Left lung (tissue), 10 donors: ENCODE measurements around the gene FARP1. TPM values are rescaled to one million over a fixed set of nuclear protein-coding genes. Genes with fewer than 3 reads are reported as not detected.
A peak's percentile ranks its signal among the peaks of the same experiment; 100 is the strongest.

ENCODE experiments used
- ATAC-seq: fragments of 200-7000 bp; cut with Tn5 transposase; one replicate; pipeline ENCODE4 v1.9.1; 2020; ENCODE audit warnings: moderate library complexity
- DNase-seq, 4 donors: peaks; one replicate each; pipeline ENCODE4 v3.0.0-alpha.2; 2013 to 2020
- H3K27ac ChIP-seq, 2 donors: fragments of 200-600 bp; sonication (generic) in 1 of 2; one replicate each; pipeline versions ENCODE4 v1.5.0 to v1.8.0; 2020 to 2021
- H3K27me3 ChIP-seq, 2 donors: fragments of 200-600 bp; sonication (generic) in 1 of 2; one replicate each; pipeline versions ENCODE4 v1.5.0 to v1.8.0; 2020 to 2021
- H3K36me3 ChIP-seq, 2 donors: fragments of 200-600 bp; sonication (generic) in 1 of 2; one replicate each; pipeline versions ENCODE4 v1.5.0 to v1.8.0; 2020 to 2021
- H3K4me1 ChIP-seq, 2 donors: fragments of 200-600 bp; one replicate each; pipeline ENCODE4 v1.8.0; 2021
- H3K4me3 ChIP-seq, 2 donors: fragments of 200-600 bp; sonication (generic) in 1 of 2; one replicate each; pipeline versions ENCODE4 v1.5.0 to v1.8.0; 2020 to 2021; ENCODE audit warnings: mild to moderate bottlenecking in 1 of 2
- H3K9me3 ChIP-seq, 2 donors: fragments of 200-600 bp; sonication (generic) in 1 of 2; one replicate each; pipeline versions ENCODE4 v1.5.0 to v1.8.0; 2020 to 2021
- CTCF ChIP-seq, 2 donors: fragments of 200-600 bp; sonication (generic) in 1 of 2; IDR thresholded peaks; one replicate each; pipeline versions ENCODE4 v1.5.0 to v1.8.0; 2021; ENCODE audit warnings: antibody characterized with exemption in 2 of 2
- intact Hi-C, 2 donors: fragments of 100-400 bp; cut with DNase I; formaldehyde crosslinking; loops; one replicate each; pipeline versions ENCODE4 v1.11.2 to v1.14.2; 2022
- polyA plus RNA-seq, 6 donors: library from polyadenylated mRNA; unstranded; fragments of 120-200 nt; gene quantifications; one replicate each; pipeline ENCODE4 v1.2.1, GENCODE V29; 2013; ENCODE audit not compliant: insufficient read length in 6 of 6
- total RNA-seq, 2 donors: library from RNA; stranded (reverse); fragmentation: NEBNext Ultra II Directional; extraction: Animal tissue kit (Norgen Biotek cat#: 25700); gene quantifications; one replicate each; pipeline ENCODE4 v1.2.1, GENCODE V29; 2021
- donor health status: DM: no; HTN: yes; CAD: no.
- donor health status: DM: no; HTN: no; CAD: no.

FARP1 gene
- total and polyA plus RNA-seq, 8 donors: 78.9 to 142 (median 132) TPM

GRCh38 chr13:98428256-98428966 is 285.5 kb downstream of the FARP1 start:
- Histone ChIP-seq H3K9me3 (no peaks in the 10 kb centered on the region), H3K4me1 (peaks cover 0 to 7% of the 10 kb centered on the region in 2 donors), H3K27ac (no peak overlapping the region), H3K4me3 (no peak overlapping the region), H3K27me3 (no peaks in the 10 kb centered on the region), H3K36me3 (peaks cover 0 to 35% of the 10 kb centered on the region in 2 donors)
- DNase-seq (peak in 1 of 4 donors; percentile 24), ATAC-seq (no peak)
- no peak for TF ChIP-seq CTCF (IDR thresholded peaks at IDR 0.05)
- intact Hi-C loops: no loop called here

GRCh38 chr13:98429081-98429480 is 286.2 kb downstream of the FARP1 start:
- DNase-seq (peak in 1 of 4 donors; percentile 19), ATAC-seq (no peak)
- Histone ChIP-seq H3K9me3 (no peaks in the 10 kb centered on the region), H3K4me3 (no peak overlapping the region), H3K27ac (no peak overlapping the region), H3K27me3 (no peaks in the 10 kb centered on the region), H3K36me3 (peaks cover 0 to 34% of the 10 kb centered on the region in 2 donors), H3K4me1 (peaks cover 0 to 7% of the 10 kb centered on the region in 2 donors)
- TF ChIP-seq CTCF (IDR thresholded peaks at IDR 0.05): no peak
- intact Hi-C loops: no loop called here

GRCh38 chr13:98429531-98429930 is 286.6 kb downstream of the FARP1 start:
- no peak overlapping the region for H3K4me3 ChIP-seq
- H3K27me3 ChIP-seq: no peaks in the 10 kb centered on the region
- ATAC-seq: no peak
- H3K9me3 ChIP-seq: no peaks in the 10 kb centered on the region
- peak in 1 of 4 donors; percentile 20 for DNase-seq
- TF ChIP-seq CTCF (IDR thresholded peaks at IDR 0.05): no peak
- H3K36me3 ChIP-seq: peaks cover 0 to 30% of the 10 kb centered on the region in 2 donors
- intact Hi-C loops: no loop called here
- no peak overlapping the region for H3K27ac ChIP-seq
- peaks cover 0 to 7% of the 10 kb centered on the region in 2 donors for H3K4me1 ChIP-seq

GRCh38 chr13:98429977-98430736 is 287.3 kb downstream of the FARP1 start:
- intact Hi-C loops: no loop called here
- Histone ChIP-seq H3K27ac (no peak overlapping the region), H3K4me3 (no peak overlapping the region)

More at GRCh38 chr13:98429977-98430736, 287.3 kb downstream of the FARP1 start:
- Histone ChIP-seq H3K9me3 (no peaks in the 10 kb centered on the region), H3K36me3 (peaks cover 0 to 25% of the 10 kb centered on the region in 2 donors), H3K27me3 (no peaks in the 10 kb centered on the region), H3K4me1 (peaks cover 0 to 7% of the 10 kb centered on the region in 2 donors)
- no peak for ATAC-seq
- TF ChIP-seq CTCF (IDR thresholded peaks at IDR 0.05): no peak
- no peak for DNase-seq
